Left ventricle myocardium superior (tissue), 1 donor: Measurements from ENCODE around the gene DENND6A. TPM values are rescaled to one million over a fixed set of nuclear protein-coding genes. Genes with fewer than 3 reads are reported as not detected.
"Not testable (repeated sequence)": the region's sequence is repeated elsewhere in the genome, so short reads cannot be mapped to it uniquely, and the experiment has no call there.

Source experiments
- ATAC-seq: fragments of 200-7000 bp; cut with Tn5 transposase; one replicate; pipeline ENCODE4 v1.9.1; 2020; ENCODE audit warnings: mild to moderate bottlenecking, moderate library complexity
- DNase-seq: peaks from one replicate; pipeline ENCODE4 v3.0.0-alpha.2; 2020
- intact Hi-C: fragments of 100-400 bp; cut with micrococcal nuclease; formaldehyde crosslinking; loops from one replicate; pipeline ENCODE4 v1.11.0; 2022
- long read RNA-seq: library from polyadenylated mRNA; unstranded; transcript quantifications from one replicate; pipeline ENCODE4 v2.0.0, GENCODE V29; 2021
- total RNA-seq: library from RNA; stranded (reverse); fragmentation: NEBNext Ultra II Directional; extraction: Animal tissue kit (Norgen Biotek cat#: 25700); gene quantifications from one replicate; pipeline ENCODE4 v1.2.1, GENCODE V29; 2021
- donor health status: DM: no; HTN: yes; CAD: no; lungs with severe emphysema.

Gene DENND6A, protein sequence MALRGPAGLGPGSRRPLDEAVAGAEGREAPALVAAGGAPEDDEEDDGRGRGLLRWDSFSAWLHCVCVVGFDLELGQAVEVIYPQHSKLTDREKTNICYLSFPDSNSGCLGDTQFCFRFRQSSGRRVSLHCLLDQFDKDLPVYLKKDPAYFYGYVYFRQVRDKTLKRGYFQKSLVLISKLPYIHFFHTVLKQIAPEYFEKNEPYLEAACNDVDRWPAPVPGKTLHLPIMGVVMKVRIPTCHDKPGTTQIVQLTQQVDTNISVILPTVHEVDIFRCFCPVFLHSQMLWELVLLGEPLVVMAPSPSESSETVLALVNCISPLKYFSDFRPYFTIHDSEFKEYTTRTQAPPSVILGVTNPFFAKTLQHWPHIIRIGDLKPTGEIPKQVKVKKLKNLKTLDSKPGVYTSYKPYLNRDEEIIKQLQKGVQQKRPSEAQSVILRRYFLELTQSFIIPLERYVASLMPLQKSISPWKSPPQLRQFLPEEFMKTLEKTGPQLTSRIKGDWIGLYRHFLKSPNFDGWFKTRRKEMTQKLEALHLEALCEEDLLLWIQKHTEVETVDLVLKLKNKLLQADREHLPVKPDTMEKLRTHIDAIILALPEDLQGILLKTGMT
- 18.5 TPM for total RNA-seq
- long read RNA-seq, partial matches to known transcripts = 1 of 3 reads
- long read RNA-seq, other reads (novel, unspliced or antisense) = 2 of 3 reads

DNA sequence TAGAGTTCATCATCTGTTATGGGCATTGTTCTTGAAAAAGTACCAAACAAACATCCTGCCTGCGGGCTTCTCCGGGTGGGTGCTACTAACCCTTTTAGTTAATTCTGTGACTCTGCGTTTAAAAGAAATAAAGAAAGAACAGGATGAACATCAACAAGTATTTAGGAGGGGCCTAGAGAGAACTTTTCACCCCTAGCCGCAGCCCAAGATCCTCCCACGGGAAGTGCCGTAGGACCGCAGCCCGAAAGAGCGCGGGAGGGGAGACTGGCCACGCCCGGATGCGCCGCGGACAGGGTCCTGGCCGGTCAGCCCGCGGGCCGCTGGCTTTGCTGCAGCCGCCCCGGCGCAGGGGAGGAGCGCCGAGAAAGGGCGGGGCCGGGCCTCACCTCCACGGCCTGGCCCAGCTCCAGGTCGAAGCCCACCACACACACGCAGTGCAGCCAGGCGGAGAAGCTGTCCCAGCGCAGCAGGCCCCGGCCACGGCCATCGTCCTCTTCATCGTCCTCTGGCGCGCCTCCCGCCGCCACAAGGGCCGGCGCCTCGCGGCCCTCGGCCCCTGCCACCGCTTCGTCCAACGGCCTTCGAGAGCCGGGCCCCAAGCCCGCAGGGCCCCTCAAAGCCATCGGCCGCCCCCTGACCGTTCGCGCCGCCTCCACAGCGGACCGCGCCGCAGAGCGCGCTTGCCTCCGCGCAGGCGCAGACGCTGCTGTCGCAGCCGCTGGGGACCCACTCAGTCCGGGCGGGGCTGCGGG, at the start of gene DENND6A:
Gene DENND6A, minus strand, starts transcription at position 682 of the 752 bp plus-strand sequence. Its CDS starts 59 bp downstream, at position 623.
- DNase-seq = peak; percentile 99
- peak; percentile 95 for ATAC-seq
- intact Hi-C loops = no loop called here

DNA sequence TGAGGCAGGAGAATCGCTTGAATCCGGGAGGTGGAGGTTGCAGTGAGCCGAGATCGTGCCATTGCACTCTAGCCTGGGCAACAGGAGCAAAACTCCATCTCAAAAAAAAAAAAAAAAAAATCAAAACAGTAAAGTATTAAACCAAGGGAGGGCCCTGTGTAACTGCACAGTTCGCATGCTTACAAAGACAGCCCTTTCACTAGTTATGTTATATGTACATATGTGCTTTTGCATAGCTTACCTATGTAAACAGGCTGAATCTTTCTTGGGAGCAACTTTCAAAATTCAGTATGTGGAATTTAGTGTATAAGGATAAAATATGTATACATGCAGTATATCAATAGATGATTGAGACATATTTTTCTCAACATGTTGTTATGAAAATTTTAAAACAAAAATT, 47.1 kb upstream of the DENND6A start:
- no peak for DNase-seq
- ATAC-seq = no peak
- intact Hi-C loops = no loop called here

DNA sequence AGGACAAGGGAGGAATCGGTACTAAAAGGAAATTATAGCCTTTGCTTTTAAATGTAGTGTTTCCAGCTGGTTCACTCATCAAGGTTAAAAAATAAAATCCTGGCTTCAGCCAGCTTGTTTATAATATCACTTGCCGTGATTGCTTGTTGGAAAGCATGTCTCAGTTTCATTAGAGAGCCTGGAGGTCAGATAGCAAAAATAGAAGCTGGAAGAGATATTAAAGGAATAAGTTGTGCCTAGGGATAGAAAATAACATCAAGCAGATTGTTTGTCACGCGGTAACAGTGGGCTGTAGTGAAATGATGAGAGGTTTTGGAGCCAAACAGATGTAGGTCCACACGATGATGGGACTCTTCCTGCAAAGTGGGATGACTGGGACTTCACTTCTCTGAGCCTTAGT, 45.5 kb upstream of the DENND6A start:
- intact Hi-C loops = no loop called here
- ATAC-seq = peak; percentile 91
- DNase-seq = no peak

DNA sequence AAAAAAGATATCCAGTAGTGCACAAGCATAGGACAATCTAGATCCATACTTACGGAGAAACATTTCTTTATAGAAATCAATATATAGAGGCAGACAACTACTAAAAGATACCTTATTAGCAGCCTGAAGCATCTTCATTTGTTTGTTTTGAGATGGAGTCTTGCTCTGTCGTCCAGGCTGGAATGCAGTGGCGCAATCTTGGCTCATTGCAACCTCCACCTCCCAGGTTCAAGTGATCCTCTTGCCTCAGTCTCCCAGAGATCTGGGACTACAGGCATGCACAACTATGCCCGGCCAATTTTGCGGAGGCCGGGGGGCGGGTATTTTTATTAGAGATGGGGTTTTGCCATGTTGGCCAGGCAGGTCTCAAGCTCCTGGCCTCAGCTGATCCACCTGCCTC, 45.0 kb upstream of the DENND6A start:
- ATAC-seq = peak; percentile 14
- no peak for DNase-seq
- intact Hi-C loops = no loop called here

DNA sequence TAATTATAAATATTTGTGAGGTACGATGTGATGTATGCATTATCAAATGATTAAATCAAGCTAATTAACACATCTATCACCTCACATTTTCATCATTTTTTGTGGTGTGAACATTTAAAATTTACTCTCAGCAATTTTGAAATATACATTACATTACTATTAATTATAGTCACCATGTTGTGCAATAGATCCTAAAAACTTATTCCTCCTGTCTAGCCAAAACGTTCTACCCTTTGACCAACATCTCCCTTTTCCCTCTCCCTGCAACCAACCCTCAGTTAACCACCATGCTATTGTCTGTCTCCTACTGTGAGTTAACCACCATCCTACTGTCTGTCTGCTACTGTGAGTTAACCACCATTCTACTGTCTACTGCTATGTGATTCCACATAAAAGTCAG, 42.5 kb upstream of the DENND6A start:
- intact Hi-C loops = no loop called here
- DNase-seq (no peak), ATAC-seq (no peak)

DNA sequence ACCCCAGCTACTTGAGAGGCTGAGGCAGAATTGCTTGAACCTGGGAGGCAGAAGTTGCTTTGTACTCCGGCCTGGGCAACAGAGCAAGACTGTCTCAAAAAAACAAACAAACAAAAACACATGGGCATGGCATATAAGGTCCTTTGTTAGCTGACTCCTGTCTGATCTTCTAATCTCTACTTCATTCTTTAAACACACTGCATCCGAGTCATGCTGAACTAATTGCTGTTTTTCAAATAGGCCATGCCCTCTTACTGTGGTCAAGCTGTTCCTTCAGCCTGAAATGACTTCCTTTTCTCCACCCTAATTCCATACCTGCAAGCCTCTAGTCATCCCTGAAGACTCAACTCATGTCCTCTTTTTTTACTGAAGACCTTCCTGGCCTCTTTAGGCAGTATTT, 40.9 kb upstream of the DENND6A start:
- no peak for ATAC-seq
- DNase-seq = no peak
- intact Hi-C loops = no loop called here

DNA sequence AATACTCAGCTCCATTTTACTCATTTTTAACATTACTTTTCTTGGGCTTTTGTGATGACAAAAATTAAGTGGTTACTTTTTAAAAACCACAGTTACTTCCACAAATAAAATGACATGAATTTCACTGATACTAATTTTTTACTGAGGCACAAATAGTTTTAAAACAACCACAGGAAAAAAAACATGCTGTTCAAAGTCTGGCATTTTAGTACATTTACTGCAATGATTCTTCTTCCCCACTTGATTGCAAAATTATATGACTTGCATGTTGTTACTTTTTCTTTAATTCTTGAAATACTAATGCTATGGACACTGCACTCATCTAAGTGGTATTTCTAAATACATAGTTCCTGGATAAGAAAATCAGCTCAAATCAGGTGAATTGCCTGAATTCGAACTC, 38.4 kb upstream of the DENND6A start:
- ATAC-seq (no peak), DNase-seq (no peak)
- intact Hi-C loops = no loop called here

DNA sequence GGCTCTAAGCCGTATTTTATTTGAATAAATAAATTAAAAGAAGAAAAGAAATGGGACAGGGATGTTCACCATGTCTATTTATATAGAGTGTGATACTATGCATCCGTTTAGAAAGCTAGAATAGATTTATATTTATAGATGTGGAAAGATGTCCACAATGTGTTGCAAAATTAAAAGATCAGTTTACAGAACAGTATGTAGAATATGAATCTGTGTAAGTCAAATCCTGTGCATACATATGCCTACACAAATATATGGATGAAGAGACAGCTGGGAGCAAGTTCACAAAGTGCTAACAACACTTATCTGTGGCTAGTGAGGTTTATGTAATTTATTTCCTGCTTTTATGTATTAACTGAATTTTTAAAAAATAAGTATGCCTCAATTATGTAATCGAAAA, 37.8 kb upstream of the DENND6A start:
- ATAC-seq (no peak), DNase-seq (no peak)
- intact Hi-C loops = no loop called here

DNA sequence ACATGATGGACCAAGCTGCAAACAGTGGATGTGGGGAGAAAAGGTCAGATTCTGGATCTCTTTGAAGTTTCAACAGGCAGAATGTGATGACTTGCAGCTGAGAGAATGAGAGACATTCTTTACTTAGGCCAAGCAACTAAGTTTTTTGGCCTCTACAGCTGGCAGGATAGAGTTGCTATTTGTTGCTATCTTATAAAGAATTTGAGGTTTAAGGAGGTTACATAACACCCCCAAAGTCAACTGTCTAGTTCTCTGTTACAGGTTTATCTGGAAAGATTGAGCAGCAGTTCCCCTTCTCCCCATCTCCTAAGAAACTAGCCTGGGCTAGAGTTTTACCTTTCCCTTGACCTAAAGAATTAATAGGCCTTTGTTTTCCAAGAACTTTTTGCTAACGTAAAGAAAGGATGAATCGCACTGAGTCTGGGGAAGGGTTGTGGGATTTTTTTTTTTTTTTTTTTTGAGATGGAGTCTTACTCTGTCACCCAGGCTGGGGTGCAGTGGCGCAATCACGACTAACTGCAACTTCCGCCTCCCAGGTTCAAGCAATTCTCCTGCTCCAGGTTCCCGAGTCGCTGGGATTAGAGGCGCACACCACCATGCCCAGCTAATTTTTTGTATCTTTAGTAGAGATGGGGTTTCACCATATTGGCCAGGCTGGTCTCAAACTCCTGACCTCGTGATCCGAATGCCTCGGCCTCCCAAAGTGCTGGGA, 36.6 kb upstream of the DENND6A start:
- DNase-seq = no peak
- intact Hi-C loops = no loop called here
- no peak for ATAC-seq

DNA sequence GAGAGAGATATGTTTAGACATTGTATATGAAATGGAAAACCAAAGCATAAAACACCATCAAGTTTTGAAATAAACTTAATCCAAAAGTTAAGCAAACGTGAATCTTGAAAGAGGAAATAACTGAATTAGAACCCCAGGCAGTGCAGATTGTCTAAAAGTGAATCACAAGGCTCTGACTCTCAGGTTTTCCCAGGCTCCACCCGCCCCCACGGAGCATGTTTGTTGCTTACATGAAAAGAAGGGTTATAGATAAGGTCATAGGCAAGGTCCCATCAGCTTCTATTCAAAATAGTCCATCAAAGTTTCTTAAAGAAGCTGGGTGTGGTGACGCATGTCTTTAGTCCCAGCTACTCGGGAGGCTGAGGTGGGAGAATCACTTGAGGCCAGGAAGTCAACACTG, 34.2 kb upstream of the DENND6A start:
- intact Hi-C loops = no loop called here
- DNase-seq (no peak), ATAC-seq (no peak)

DNA sequence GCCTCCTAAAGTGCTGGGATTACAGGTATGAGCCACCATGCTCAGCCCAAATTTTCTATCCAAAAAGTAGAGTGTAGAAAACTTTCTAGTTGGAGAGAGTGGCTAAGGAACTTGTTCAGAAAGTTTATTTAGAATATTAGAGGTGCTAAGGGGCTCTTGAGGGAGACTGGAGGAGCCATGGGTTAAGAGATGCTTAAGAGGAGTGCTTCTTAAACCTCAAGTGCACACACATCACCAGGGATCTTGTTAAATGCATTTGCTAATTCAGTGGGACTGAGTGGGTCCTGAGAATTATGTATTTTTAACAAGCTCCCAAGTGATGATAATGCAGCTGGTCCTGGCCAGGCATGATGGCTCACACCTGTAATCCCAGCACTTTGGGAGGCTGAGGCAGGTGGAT, 33.5 kb upstream of the DENND6A start:
- no peak for ATAC-seq
- intact Hi-C loops = no loop called here
- DNase-seq = no peak

DNA sequence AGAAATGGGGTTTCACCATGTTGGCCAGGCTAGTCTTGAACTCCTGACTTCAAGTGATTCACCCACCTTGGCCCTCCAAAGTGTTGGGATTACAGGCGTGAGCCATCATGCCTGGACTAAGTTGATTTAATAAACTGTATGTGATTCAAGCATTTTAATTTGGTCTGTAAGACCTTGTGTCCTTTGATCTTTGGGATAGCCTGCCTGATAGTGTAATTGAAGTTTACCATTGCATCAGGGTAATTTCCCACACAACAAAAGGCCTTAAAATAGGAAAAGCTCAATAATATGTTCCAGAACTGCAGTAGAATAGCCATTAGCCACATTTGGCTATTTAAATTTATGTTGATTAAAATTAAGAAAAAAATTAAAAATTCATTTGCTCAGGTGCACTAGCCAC, 25.2 kb upstream of the DENND6A start:
- DNase-seq (no peak), ATAC-seq (no peak)
- intact Hi-C loops = no loop called here

DNA sequence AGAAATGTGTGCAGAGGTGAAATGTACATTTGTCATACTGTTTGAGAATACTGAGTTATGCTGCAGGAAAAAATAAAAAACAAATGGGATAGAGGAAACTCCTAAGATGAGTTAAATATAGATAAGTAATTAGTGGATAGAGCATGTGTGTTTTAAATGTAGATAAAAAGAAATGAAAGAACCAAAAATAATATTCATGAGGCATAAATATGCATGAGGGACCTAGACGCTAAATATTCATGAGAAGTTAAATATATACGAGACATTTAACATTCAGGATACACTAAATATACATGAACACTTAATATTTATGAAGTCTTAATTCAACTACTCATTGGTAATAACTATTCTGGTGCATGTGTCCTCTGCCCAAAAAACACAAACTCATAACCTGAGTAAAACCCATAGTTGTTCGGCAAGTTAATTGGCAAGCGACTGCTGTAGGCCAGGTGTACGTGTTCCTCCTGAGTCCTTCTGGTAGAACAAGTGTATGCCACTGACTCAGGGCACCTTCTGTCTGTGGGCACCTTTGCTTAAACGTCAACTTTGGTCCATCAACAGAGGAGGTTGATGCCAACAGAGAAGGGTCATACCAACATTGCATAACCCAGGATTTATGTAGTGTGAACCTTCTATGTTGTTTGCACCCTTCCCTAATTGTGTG, 24.5 kb upstream of the DENND6A start:
- intact Hi-C loops = no loop called here
- DNase-seq (no peak), ATAC-seq (no peak)

DNA sequence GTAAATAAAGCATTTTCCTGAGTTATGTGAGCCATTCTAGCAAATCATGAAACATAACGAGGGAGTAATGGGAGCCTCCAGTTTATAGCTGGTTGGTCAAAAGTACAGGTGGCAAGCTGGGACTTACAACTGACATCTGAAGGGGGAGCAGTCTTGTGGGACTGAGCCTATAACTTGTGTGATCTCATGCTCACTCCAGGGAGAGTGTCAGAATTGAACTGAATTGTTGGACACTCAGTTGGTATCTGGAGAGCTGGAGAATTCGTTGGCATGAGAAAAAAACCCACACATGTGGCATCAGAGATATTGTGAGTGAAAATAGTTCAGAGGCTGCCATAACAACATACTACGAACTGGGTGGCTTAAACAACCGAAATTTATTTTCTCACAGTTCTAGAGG, 22.8 kb upstream of the DENND6A start:
- intact Hi-C loops = no loop called here
- ATAC-seq (no peak), DNase-seq (no peak)

DNA sequence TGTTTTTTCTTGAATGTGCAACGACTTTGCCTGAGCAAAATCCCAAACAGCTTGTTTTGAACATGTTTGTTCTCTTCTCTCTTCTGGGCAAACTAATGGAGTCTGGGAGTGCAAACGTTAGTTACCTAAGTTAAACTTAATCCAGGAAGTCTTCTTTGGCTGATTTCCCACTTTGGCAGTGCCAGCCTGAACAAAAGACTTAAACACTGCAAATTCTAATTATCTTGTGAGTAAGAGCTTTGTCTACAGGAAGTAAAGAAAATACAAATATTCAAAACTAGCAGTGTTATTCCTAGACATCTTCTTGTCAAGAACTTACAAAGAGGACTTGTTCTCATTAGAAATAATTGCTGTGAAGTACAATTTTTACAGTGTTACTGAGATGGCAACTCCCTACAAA, 16.7 kb upstream of the DENND6A start:
- ATAC-seq = no peak
- intact Hi-C loops = no loop called here

DNA sequence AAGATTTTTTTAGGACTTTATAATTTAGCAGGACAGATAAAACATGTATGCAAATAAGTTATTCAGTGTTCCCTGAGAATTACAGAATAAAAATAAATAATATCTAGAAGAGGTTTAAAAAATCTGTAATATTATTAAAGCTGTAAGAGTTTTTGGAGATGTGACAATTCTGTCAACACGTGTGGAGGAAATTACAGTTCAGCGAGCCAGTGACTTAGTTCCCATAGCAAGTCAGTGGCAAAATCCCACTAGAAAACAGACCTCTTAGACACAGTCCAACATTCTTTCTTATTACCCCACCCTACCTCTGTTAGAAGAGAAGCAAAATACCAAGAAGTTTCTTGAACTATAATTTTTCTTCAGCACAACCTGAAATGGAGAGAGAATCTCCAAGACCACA, 16.2 kb upstream of the DENND6A start:
- ATAC-seq (no peak), DNase-seq (no peak)
- intact Hi-C loops = no loop called here

More for the DNA sequence above, 16.7 kb upstream of the DENND6A start:
- no peak for DNase-seq

DNA sequence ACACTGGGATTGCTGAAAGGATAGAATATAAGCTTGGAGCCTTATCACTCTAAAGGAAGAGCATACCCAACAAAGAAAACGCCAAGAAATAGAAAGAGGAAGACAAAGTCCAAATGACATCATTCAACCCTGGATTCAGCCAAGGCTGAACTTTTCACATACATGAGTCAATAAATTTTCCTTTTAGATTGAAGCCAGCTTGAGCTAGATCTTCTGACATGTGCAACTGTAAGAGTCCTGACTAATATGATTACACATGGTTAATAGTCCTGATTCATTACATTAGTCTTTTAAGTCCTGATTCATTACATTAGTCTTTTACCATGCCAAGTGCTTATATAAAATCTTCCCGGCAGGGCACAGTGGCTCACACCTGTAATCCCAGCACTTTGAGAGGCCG, 13.6 kb upstream of the DENND6A start:
- DNase-seq = no peak
- intact Hi-C loops = no loop called here
- ATAC-seq = no peak

DNA sequence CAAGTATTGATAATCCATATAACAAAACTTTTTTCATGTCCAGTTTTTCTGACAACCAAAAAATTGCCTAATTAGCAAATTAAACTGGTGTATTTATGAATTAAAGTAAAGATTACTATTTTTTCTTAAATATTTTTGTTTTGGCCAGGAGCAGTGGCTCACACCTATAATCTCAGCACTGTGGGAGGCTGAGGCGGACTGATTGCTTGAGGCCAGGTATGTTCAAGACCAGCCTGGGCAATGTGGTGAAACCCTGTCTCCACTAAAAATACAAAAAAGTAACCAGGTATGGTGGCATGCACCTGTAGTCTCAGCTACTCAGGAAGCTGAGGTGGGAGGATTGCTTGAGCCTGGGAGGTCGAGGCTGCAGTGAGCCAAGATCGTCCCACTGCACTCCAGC, 12.5 kb upstream of the DENND6A start:
- intact Hi-C loops, ATAC-seq, DNase-seq: not testable (repeated sequence)

DNA sequence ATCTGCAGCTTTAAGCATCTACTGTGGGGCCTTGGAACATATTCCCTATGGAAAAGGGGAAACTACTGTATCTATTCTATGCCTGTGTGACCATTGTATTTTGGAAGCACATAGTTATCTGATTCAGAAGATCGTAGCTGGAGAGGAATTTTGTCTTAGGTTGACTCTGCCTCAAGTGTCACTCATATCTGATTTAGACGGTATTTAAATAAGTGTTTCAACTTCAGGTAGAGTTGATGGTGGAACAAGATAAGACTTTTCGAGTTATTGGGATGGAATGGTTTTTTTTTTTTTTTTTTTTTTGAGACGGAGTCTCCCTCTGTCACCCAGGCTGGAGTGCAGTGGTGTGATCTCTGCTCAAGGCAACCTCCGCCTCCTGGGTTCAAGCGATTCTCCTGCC, 8.9 kb upstream of the DENND6A start:
- DNase-seq = no peak
- intact Hi-C loops = no loop called here
- no peak for ATAC-seq
